Aorta (tissue), 5 donors: ENCODE data around the gene SLC66A2. TPM values are rescaled to one million over a fixed set of nuclear protein-coding genes. Genes with fewer than 3 reads are reported as not detected.

ENCODE experiments used
- ATAC-seq: fragments of 200-7000 bp; cut with Tn5 transposase; one replicate; pipeline ENCODE4 v1.9.1; 2022; ENCODE audit warnings: moderate library complexity; ENCODE audit not compliant: low FRiP score
- DNase-seq, 2 donors: peaks; one replicate each; pipeline ENCODE4 v3.0.0-alpha.2; 2020
- H3K27ac ChIP-seq, 2 donors: one replicate each; pipeline ENCODE4 v1.5.1; 2013; ENCODE audit warnings: low read length in 2 of 2, mild to moderate bottlenecking in 2 of 2, moderate library complexity in 2 of 2, control low read depth in 1 of 2, inconsistent platforms in 1 of 2, low read depth in 1 of 2
- H3K27me3 ChIP-seq, 2 donors: one replicate each; pipeline ENCODE4 v1.6.1; 2013; ENCODE audit warnings: control low read depth in 1 of 2, low read length in 1 of 2, mild to moderate bottlenecking in 1 of 2, moderate library complexity in 1 of 2; ENCODE audit not compliant: insufficient read depth in 2 of 2, control insufficient read depth in 1 of 2
- H3K36me3 ChIP-seq, 2 donors: one replicate each; pipeline ENCODE4 v1.6.1; 2013; ENCODE audit warnings: control low read depth in 1 of 2, low read length in 1 of 2, mild to moderate bottlenecking in 1 of 2; ENCODE audit not compliant: insufficient read depth in 2 of 2, control insufficient read depth in 1 of 2
- H3K4me1 ChIP-seq, 2 donors: one replicate each; pipeline ENCODE4 v1.6.1; 2013; ENCODE audit warnings: low read length in 2 of 2, control low read depth in 1 of 2, mild to moderate bottlenecking in 1 of 2, moderate library complexity in 1 of 2; ENCODE audit not compliant: insufficient read depth in 2 of 2, control insufficient read depth in 1 of 2
- H3K4me3 ChIP-seq, 2 donors: one replicate each; pipeline ENCODE4 v1.5.1; 2013; ENCODE audit warnings: low read length in 2 of 2, control low read depth in 1 of 2, mild to moderate bottlenecking in 1 of 2
- H3K9me3 ChIP-seq: one replicate; pipeline ENCODE4 v1.6.1; 2013; ENCODE audit warnings: mild to moderate bottlenecking, low read length; ENCODE audit not compliant: control insufficient read depth
- WGBS, 2 donors: extraction: QIAGEN DNeasy Blood & Tissue Kit; methylation state at CpG; one replicate each; pipeline ENCODE4 v1.1.7; 2013; 5-methylcytosine and 5-hydroxymethylcytosine counted together
- intact Hi-C, 2 donors: fragments of 100-400 bp; cut with DNase I; formaldehyde crosslinking; loops; one replicate each; pipeline versions ENCODE4 v1.14.2 to v1.15.0; 2022
- polyA plus RNA-seq, 2 donors: library from polyadenylated mRNA; stranded (reverse); fragments of 200-250 nt; gene quantifications; one replicate each; pipeline ENCODE4 v1.2.3, GENCODE V29; 2013
- total RNA-seq, 2 donors: library from RNA; stranded (reverse); fragmentation: NEBNext Ultra II Directional; extraction: Animal tissue kit (Norgen Biotek cat#: 25700); gene quantifications; one replicate each; pipeline ENCODE4 v1.2.1, GENCODE V29; 2021
- donor health status: healthy with polysubstance abuse.
- donor health status: Bipolar disorder and iron deficiency.
- donor health status: DM: no; HTN: no; CAD: no.
- donor health status: DM: no; HTN: no; CAD: no.
- donor health status: DM: yes; HTN: yes; CAD: no.

The SLC66A2 gene
- total and polyA plus RNA-seq, 4 donors = 12.9 to 48.8 (median 43.9) TPM

DNA sequence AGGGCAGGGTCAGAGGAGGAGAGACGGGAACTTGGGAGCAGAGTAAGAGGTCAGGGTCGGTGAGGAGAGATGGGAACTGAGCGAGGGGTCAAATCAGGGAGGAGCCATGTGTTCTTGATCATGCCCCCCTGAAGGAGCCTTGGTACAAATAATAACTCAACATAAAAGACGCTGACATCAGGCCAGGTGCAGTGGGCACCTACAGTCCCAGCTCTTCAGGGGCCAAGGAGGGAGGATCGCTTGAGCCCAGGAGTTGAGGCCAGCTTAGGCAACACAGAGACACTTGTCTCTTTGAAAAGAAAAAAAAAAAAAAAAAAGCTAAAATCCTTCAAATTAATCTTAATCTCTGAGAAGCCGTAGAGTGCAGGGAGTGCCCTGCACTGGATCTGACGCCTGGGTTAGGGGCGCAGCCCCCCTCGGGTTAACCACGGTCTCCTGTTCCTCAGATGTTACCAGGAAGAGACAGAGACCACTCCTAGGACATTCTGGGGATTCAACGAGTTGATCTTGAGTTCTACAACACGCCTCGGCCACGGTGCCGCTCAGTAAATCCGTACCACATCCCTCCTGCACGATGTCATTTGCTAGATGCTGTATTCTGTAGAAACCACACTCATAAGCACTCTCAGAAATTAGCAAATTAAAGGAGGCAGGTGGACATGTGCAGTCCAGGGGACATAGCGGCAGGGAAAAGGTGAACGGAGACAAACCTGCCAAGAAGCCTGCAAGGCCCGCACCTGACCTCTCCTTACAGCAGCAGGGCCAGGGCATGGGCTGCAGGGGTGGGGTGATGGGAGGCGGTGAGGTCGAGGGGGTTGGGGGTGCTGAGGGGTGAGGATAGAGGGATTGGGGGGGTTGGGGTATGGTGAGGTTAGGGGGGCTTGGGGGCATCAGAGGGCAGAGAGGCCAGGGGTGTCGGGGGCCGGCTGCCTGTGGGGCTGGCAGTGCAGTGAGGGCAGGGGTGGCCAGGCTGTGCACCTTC is 29.2 kb downstream of the SLC66A2 start:
- intact Hi-C loops = no loop called here
- H3K4me3 ChIP-seq = no peak overlapping the region
- no peaks in the 10 kb centered on the region for H3K27me3 ChIP-seq
- DNase-seq (peak in 1 of 2 donors; percentile 52), ATAC-seq (no peak)
- no peaks in the 10 kb centered on the region for H3K4me1 ChIP-seq
- WGBS, 2 donors = 97 to 98% methylated on average over 24 of the region's 24 CpGs
- H3K36me3 ChIP-seq = no peaks in the 10 kb centered on the region
- no peak overlapping the region for H3K27ac ChIP-seq
- no peaks in the 10 kb centered on the region for H3K9me3 ChIP-seq

DNA sequence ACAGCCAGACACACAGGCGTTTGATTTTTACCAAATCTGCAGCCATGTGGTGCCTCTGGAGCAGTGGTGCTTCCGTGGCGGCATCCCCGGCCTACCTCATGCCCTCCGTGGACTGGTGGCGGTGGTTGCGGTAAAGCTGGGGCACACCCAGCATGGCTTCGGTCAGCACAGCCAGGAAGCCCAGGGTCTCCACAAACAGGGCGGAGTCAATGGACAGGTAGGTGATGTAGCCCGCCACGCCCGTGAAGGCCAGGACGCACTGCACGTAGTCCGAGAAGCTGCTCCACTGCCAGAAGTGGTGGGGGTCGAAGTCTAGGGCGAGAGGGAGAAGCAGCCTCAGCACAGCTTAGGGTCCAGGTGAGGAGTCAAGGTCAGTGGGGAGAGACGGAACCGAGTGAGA is 32.4 kb downstream of the SLC66A2 start:
- intact Hi-C loops = no loop called here
- no peaks in the 10 kb centered on the region for H3K36me3 ChIP-seq
- H3K27ac ChIP-seq = no peak overlapping the region
- H3K4me1 ChIP-seq = no peaks in the 10 kb centered on the region
- ATAC-seq (no peak), DNase-seq (peak; percentile 41 to 50)
- H3K4me3 ChIP-seq = no peak overlapping the region
- no peaks in the 10 kb centered on the region for H3K9me3 ChIP-seq
- 97 to 98% methylated on average over 19 of the region's 19 CpGs for WGBS, 2 donors
- no peaks in the 10 kb centered on the region for H3K27me3 ChIP-seq

DNA sequence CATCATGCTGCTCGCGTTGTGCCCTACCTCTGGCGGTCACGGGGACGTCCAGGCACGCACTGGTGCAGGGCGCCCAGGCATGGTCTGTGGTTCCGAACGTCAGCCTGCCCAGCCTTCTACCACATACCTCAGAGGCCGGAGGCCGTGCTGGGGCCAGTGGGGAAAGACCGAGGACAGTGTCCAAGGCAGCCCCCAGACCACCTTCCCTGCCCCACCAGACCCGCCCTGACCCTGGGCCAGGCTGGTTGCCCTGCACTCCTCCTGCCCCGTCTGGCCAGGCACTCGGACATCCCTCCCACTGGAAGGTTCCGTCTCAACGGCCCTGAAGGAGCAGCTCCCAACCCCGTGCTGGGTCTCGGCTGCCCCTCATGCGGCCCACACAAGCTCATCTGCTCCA is 32.8 kb downstream of the SLC66A2 start:
- DNase-seq = peak; percentile 36 to 66

DNA sequence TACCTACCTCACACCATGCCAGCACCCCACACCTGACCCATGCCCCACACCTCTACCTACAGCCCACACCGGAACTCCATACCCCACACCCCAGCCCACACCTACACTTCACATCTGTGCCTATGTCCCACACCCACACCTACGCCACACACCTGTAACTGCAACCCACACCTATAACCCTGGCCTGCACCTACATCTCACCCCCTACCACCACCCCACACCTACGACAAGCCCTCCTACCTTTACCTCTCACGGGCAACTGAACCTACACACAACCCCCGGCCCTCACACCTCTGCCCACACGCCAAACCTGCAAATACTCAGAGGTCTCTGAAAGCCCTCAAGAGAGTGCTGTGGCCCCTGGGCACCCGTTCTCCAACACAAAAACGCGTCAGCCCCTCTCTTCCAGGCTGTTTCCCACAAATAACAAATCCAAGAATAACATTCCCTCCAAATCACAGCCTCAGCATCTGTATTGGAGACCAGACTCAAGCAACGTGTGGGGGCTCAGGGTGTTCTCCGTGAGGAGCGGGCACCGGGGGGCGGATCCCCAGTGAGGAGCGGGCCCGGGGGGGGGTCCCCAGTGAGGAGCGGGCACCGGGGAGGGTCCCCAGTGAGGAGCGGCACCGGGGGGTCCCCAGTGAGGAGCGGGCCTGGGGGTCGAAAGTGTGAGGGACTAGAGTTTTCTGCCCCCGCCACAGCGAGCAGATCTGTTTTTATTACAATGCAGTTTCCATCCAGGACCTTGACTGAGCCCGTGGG is 33.4 kb downstream of the SLC66A2 start:
- WGBS, 2 donors = 92 to 93% methylated on average over 23 to 25 of the region's 25 CpGs
- H3K9me3 ChIP-seq = no peaks in the 10 kb centered on the region
- no peak overlapping the region for H3K4me3 ChIP-seq
- H3K27me3 ChIP-seq = no peaks in the 10 kb centered on the region
- DNase-seq = peak; percentile 43 to 58
- no peaks in the 10 kb centered on the region for H3K4me1 ChIP-seq
- H3K27ac ChIP-seq = no peak overlapping the region
- intact Hi-C loops = no loop called here
- no peaks in the 10 kb centered on the region for H3K36me3 ChIP-seq
- no peak for ATAC-seq

More for the DNA sequence above, 32.8 kb downstream of the SLC66A2 start:
- 96 to 98% methylated on average over 20 of the region's 20 CpGs for WGBS, 2 donors
- H3K4me3 ChIP-seq = no peak overlapping the region
- H3K27me3 ChIP-seq = no peaks in the 10 kb centered on the region
- intact Hi-C loops = no loop called here
- no peaks in the 10 kb centered on the region for H3K4me1 ChIP-seq
- H3K36me3 ChIP-seq = no peaks in the 10 kb centered on the region
- H3K27ac ChIP-seq = no peak overlapping the region
- ATAC-seq = no peak
- no peaks in the 10 kb centered on the region for H3K9me3 ChIP-seq

DNA sequence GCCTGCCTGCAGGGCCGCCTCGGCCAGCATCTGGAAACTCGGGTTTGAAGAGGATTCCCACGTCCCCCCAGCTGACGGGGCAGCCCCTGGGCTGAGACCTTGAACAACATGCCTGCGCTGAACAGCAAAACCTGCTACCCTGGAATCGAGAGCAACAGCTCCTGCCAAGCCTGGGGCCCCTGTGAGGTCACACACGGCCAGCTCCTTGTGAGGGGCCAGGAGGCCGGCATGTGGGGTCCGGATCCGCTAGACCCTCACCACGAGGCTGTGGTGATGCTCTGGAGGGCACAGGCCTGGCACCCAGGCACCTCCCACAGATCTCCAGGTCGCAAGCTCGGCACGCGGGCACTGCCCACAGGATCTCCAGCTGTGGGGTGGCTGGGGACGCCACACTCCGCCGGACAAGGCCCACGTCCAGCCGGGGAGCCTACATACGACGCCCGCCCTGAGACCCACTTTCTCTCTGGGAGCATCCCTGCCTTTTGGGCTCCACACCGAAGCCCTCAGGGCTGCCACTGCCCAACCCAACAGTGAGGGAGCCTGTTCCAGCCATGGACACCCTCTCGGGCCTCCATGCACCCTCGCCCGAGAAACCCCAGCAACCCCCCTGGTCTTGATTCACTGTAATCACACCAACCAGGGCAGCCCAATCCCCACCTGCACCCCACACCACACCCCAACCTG is 34.1 kb downstream of the SLC66A2 start:
- no peaks in the 10 kb centered on the region for H3K27me3 ChIP-seq
- no peaks in the 10 kb centered on the region for H3K9me3 ChIP-seq
- no peak overlapping the region for H3K27ac ChIP-seq
- H3K36me3 ChIP-seq = no peaks in the 10 kb centered on the region
- peak; percentile 35 to 68 for DNase-seq
- H3K4me1 ChIP-seq = no peaks in the 10 kb centered on the region
- 94 to 96% methylated on average over 28 of the region's 28 CpGs for WGBS, 2 donors
- intact Hi-C loops = no loop called here
- no peak for ATAC-seq
- no peak overlapping the region for H3K4me3 ChIP-seq

DNA sequence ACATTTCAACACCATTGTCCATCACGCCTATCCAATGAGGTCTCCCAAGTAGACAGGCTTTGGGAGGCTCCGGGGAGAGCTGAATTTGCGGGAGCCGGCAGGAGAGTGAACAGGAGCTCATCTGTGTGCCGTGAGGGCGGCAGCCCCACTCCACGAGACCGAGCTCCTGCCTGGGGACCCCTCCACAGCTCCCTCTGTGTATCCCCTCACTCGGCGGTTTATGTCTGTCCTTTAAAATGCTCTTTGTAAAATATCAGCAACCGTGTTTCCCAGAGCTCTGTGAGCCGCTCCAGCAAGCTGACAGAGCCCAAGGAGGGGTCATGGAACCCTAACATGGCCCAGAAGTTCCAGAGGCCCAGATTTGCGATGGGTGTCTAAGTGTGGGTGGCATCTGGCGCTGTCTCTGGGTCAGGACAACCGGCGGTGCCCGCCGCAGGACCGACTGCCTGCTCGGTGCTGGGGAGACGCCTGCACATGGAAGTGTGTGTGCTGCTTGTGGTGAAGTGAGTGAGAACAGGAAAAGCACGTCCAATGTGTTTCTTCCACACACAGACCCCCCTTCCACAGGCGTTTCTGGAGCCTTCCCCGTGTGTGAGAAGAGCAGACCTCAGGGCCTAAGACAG is 34.8 kb downstream of the SLC66A2 start:
- no peak overlapping the region for H3K4me3 ChIP-seq
- H3K27ac ChIP-seq = no peak overlapping the region
- intact Hi-C loops = no loop called here
- DNase-seq (peak in 1 of 2 donors; percentile 63), ATAC-seq (no peak)
- WGBS, 2 donors = 95 to 98% methylated on average over 24 of the region's 24 CpGs
- H3K4me1 ChIP-seq = no peaks in the 10 kb centered on the region
- H3K27me3 ChIP-seq = no peaks in the 10 kb centered on the region
- H3K36me3 ChIP-seq = no peaks in the 10 kb centered on the region
- no peaks in the 10 kb centered on the region for H3K9me3 ChIP-seq

DNA sequence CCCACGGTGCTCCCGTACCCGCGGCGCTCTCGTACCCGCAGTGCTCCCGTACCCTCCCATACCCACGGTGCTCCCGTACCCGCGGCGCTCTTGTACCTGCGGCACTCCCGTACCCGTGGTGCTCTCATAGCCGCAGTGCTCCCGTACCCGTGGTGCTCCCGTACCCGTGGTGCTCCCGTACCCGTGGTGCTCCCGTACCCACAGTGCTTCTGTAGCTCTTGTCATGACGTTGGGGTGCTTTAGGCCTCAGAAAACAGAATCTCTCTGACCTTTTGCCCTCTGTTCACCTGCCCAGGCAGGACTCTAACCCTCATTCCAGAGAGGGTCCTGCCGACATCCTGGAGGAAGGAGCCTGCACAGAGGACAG is 35.3 kb downstream of the SLC66A2 start:
- intact Hi-C loops = no loop called here
- H3K36me3 ChIP-seq = no peaks in the 10 kb centered on the region
- peak; percentile 27 to 32 for DNase-seq

More for the DNA sequence above, 35.3 kb downstream of the SLC66A2 start:
- no peaks in the 10 kb centered on the region for H3K27me3 ChIP-seq
- no peaks in the 10 kb centered on the region for H3K9me3 ChIP-seq
- no peak for ATAC-seq
- 88% methylated on average over 26 of the region's 26 CpGs for WGBS, 2 donors
- H3K4me3 ChIP-seq = no peak overlapping the region
- no peak overlapping the region for H3K27ac ChIP-seq
- no peaks in the 10 kb centered on the region for H3K4me1 ChIP-seq
